ENCODE results near the gene RBM10.

Gene RBM10

GRCh38 chrX:47177079-47177478 is 32.1 kb downstream of the RBM10 start:
- H3K4me1 ChIP-seq (ENCODE audit: control insufficient read depth in 2 of 2, insufficient read depth in 2 of 2, low read length in 2 of 2), result no peaks in the 10 kb centered on the region
- H3K27me3 ChIP-seq (ENCODE audit: control insufficient read depth in 2 of 2, insufficient read depth in 2 of 2, low read length in 2 of 2), result peaks cover 9 to 14% of the 10 kb centered on the region in 2 donors
- H3K9ac ChIP-seq (ENCODE audit: low read depth in 1 of 2, low read length in 2 of 2), result no peak overlapping the region
- peaks cover 48 to 53% of the 10 kb centered on the region in 2 donors for H3K36me3 ChIP-seq (ENCODE audit: control insufficient read depth in 2 of 2, insufficient read depth in 2 of 2, low read length in 2 of 2)
- H3K27ac ChIP-seq (ENCODE audit: low read depth in 2 of 2, low read length in 2 of 2), result no peak overlapping the region
- H3K9me3 ChIP-seq (ENCODE audit: control insufficient read depth in 2 of 2, low read length in 2 of 2), result no peaks in the 10 kb centered on the region
- no peak overlapping the region for H3K4me3 ChIP-seq (ENCODE audit: low read length in 2 of 2)

- Histone ChIP-seq H3K9me3 (ENCODE audit: control insufficient read depth in 2 of 2, low read length in 2 of 2) (no peaks in the 10 kb centered on the region), H3K27ac (ENCODE audit: low read depth in 2 of 2, low read length in 2 of 2) (no peak overlapping the region), H3K4me1 (ENCODE audit: control insufficient read depth in 2 of 2, insufficient read depth in 2 of 2, low read length in 2 of 2) (no peaks in the 10 kb centered on the region), H3K27me3 (ENCODE audit: control insufficient read depth in 2 of 2, insufficient read depth in 2 of 2, low read length in 2 of 2) (peaks cover 9 to 20% of the 10 kb centered on the region in 2 donors), H3K36me3 (ENCODE audit: control insufficient read depth in 2 of 2, insufficient read depth in 2 of 2, low read length in 2 of 2) (peaks cover 47 to 54% of the 10 kb centered on the region in 2 donors), H3K9ac (ENCODE audit: low read depth in 1 of 2, low read length in 2 of 2) (no peak overlapping the region), H3K4me3 (ENCODE audit: low read length in 2 of 2) (no peak overlapping the region)
These were observed 33.3 kb downstream of the RBM10 start for GRCh38 chrX:47178337-47178736.

- Histone ChIP-seq H3K4me1 (ENCODE audit: control insufficient read depth in 2 of 2, insufficient read depth in 2 of 2, low read length in 2 of 2) (no peaks in the 10 kb centered on the region), H3K9me3 (ENCODE audit: control insufficient read depth in 2 of 2, low read length in 2 of 2) (no peaks in the 10 kb centered on the region), H3K27me3 (ENCODE audit: control insufficient read depth in 2 of 2, insufficient read depth in 2 of 2, low read length in 2 of 2) (peaks cover 9 to 20% of the 10 kb centered on the region in 2 donors), H3K4me3 (ENCODE audit: low read length in 2 of 2) (no peak overlapping the region), H3K36me3 (ENCODE audit: control insufficient read depth in 2 of 2, insufficient read depth in 2 of 2, low read length in 2 of 2) (peaks cover 46 to 52% of the 10 kb centered on the region in 2 donors), H3K9ac (ENCODE audit: low read depth in 1 of 2, low read length in 2 of 2) (no peak overlapping the region), H3K27ac (ENCODE audit: low read depth in 2 of 2, low read length in 2 of 2) (no peak overlapping the region)
These were observed 34.4 kb downstream of the RBM10 start for GRCh38 chrX:47179221-47179927.

- Histone ChIP-seq H3K27ac (ENCODE audit: low read depth in 2 of 2, low read length in 2 of 2) (no peak overlapping the region), H3K9ac (ENCODE audit: low read depth in 1 of 2, low read length in 2 of 2) (no peak overlapping the region), H3K9me3 (ENCODE audit: control insufficient read depth in 2 of 2, low read length in 2 of 2) (no peaks in the 10 kb centered on the region), H3K4me1 (ENCODE audit: control insufficient read depth in 2 of 2, insufficient read depth in 2 of 2, low read length in 2 of 2) (no peaks in the 10 kb centered on the region), H3K4me3 (ENCODE audit: low read length in 2 of 2) (no peak overlapping the region), H3K36me3 (ENCODE audit: control insufficient read depth in 2 of 2, insufficient read depth in 2 of 2, low read length in 2 of 2) (peaks cover 46 to 52% of the 10 kb centered on the region in 2 donors), H3K27me3 (ENCODE audit: control insufficient read depth in 2 of 2, insufficient read depth in 2 of 2, low read length in 2 of 2) (peaks cover 9 to 20% of the 10 kb centered on the region in 2 donors)
These were observed 34.9 kb downstream of the RBM10 start for GRCh38 chrX:47179928-47180255.

- H3K4me3 ChIP-seq (ENCODE audit: low read length in 2 of 2), result no peak overlapping the region
- H3K4me1 ChIP-seq (ENCODE audit: control insufficient read depth in 2 of 2, insufficient read depth in 2 of 2, low read length in 2 of 2), result no peaks in the 10 kb centered on the region
- H3K9me3 ChIP-seq (ENCODE audit: control insufficient read depth in 2 of 2, low read length in 2 of 2), result no peaks in the 10 kb centered on the region
- H3K27ac ChIP-seq (ENCODE audit: low read depth in 2 of 2, low read length in 2 of 2), result no peak overlapping the region
- peaks cover 42 to 54% of the 10 kb centered on the region in 2 donors for H3K36me3 ChIP-seq (ENCODE audit: control insufficient read depth in 2 of 2, insufficient read depth in 2 of 2, low read length in 2 of 2)
- H3K9ac ChIP-seq (ENCODE audit: low read depth in 1 of 2, low read length in 2 of 2), result no peak overlapping the region
- peaks cover 9 to 20% of the 10 kb centered on the region in 2 donors for H3K27me3 ChIP-seq (ENCODE audit: control insufficient read depth in 2 of 2, insufficient read depth in 2 of 2, low read length in 2 of 2)
These were observed 35.3 kb downstream of the RBM10 start for GRCh38 chrX:47180346-47180745.

GRCh38 chrX:47181301-47181700 is 36.3 kb downstream of the RBM10 start:
- Histone ChIP-seq H3K9ac (ENCODE audit: low read depth in 1 of 2, low read length in 2 of 2) (no peak overlapping the region), H3K9me3 (ENCODE audit: control insufficient read depth in 2 of 2, low read length in 2 of 2) (no peaks in the 10 kb centered on the region), H3K4me1 (ENCODE audit: control insufficient read depth in 2 of 2, insufficient read depth in 2 of 2, low read length in 2 of 2) (no peaks in the 10 kb centered on the region), H3K27me3 (ENCODE audit: control insufficient read depth in 2 of 2, insufficient read depth in 2 of 2, low read length in 2 of 2) (peaks cover 12 to 20% of the 10 kb centered on the region in 2 donors), H3K27ac (ENCODE audit: low read depth in 2 of 2, low read length in 2 of 2) (no peak overlapping the region), H3K4me3 (ENCODE audit: low read length in 2 of 2) (no peak overlapping the region), H3K36me3 (ENCODE audit: control insufficient read depth in 2 of 2, insufficient read depth in 2 of 2, low read length in 2 of 2) (peaks cover 46 to 48% of the 10 kb centered on the region in 2 donors)

GRCh38 chrX:47182106-47182700 is 37.2 kb downstream of the RBM10 start:
- Histone ChIP-seq H3K9me3 (ENCODE audit: control insufficient read depth in 2 of 2, low read length in 2 of 2) (no peaks in the 10 kb centered on the region), H3K36me3 (ENCODE audit: control insufficient read depth in 2 of 2, insufficient read depth in 2 of 2, low read length in 2 of 2) (peaks cover 44% of the 10 kb centered on the region in 2 donors), H3K4me1 (ENCODE audit: control insufficient read depth in 2 of 2, insufficient read depth in 2 of 2, low read length in 2 of 2) (no peaks in the 10 kb centered on the region), H3K4me3 (ENCODE audit: low read length in 2 of 2) (no peak overlapping the region), H3K27me3 (ENCODE audit: control insufficient read depth in 2 of 2, insufficient read depth in 2 of 2, low read length in 2 of 2) (peaks cover 12 to 20% of the 10 kb centered on the region in 2 donors), H3K27ac (ENCODE audit: low read depth in 2 of 2, low read length in 2 of 2) (no peak overlapping the region), H3K9ac (ENCODE audit: low read depth in 1 of 2, low read length in 2 of 2) (no peak overlapping the region)

GRCh38 chrX:47184486-47184885 is 39.5 kb downstream of the RBM10 start:
- H3K9ac ChIP-seq (ENCODE audit: low read depth in 1 of 2, low read length in 2 of 2), result no peak overlapping the region
- H3K4me3 ChIP-seq (ENCODE audit: low read length in 2 of 2), result no peak overlapping the region
- H3K27ac ChIP-seq (ENCODE audit: low read depth in 2 of 2, low read length in 2 of 2), result no peak overlapping the region
- peaks cover 28 to 36% of the 10 kb centered on the region in 2 donors for H3K36me3 ChIP-seq (ENCODE audit: control insufficient read depth in 2 of 2, insufficient read depth in 2 of 2, low read length in 2 of 2)
- peaks cover 8 to 14% of the 10 kb centered on the region in 2 donors for H3K27me3 ChIP-seq (ENCODE audit: control insufficient read depth in 2 of 2, insufficient read depth in 2 of 2, low read length in 2 of 2)
- no peaks in the 10 kb centered on the region for H3K9me3 ChIP-seq (ENCODE audit: control insufficient read depth in 2 of 2, low read length in 2 of 2)
- no peaks in the 10 kb centered on the region for H3K4me1 ChIP-seq (ENCODE audit: control insufficient read depth in 2 of 2, insufficient read depth in 2 of 2, low read length in 2 of 2)

GRCh38 chrX:47185241-47185640 is 40.2 kb downstream of the RBM10 start:
- Histone ChIP-seq H3K4me1 (ENCODE audit: control insufficient read depth in 2 of 2, insufficient read depth in 2 of 2, low read length in 2 of 2) (no peaks in the 10 kb centered on the region), H3K9ac (ENCODE audit: low read depth in 1 of 2, low read length in 2 of 2) (no peak overlapping the region), H3K27me3 (ENCODE audit: control insufficient read depth in 2 of 2, insufficient read depth in 2 of 2, low read length in 2 of 2) (peaks cover 8 to 11% of the 10 kb centered on the region in 2 donors), H3K4me3 (ENCODE audit: low read length in 2 of 2) (no peak overlapping the region), H3K27ac (ENCODE audit: low read depth in 2 of 2, low read length in 2 of 2) (no peak overlapping the region), H3K9me3 (ENCODE audit: control insufficient read depth in 2 of 2, low read length in 2 of 2) (no peaks in the 10 kb centered on the region), H3K36me3 (ENCODE audit: control insufficient read depth in 2 of 2, insufficient read depth in 2 of 2, low read length in 2 of 2) (peaks cover 26 to 33% of the 10 kb centered on the region in 2 donors)

- no peaks in the 10 kb centered on the region for H3K9me3 ChIP-seq (ENCODE audit: control insufficient read depth in 2 of 2, low read length in 2 of 2)
- no peak overlapping the region for H3K27ac ChIP-seq (ENCODE audit: low read depth in 2 of 2, low read length in 2 of 2)
- no peak overlapping the region for H3K9ac ChIP-seq (ENCODE audit: low read depth in 1 of 2, low read length in 2 of 2)
- peaks cover 24 to 33% of the 10 kb centered on the region in 2 donors for H3K36me3 ChIP-seq (ENCODE audit: control insufficient read depth in 2 of 2, insufficient read depth in 2 of 2, low read length in 2 of 2)
- no peaks in the 10 kb centered on the region for H3K4me1 ChIP-seq (ENCODE audit: control insufficient read depth in 2 of 2, insufficient read depth in 2 of 2, low read length in 2 of 2)
- no peak overlapping the region for H3K4me3 ChIP-seq (ENCODE audit: low read length in 2 of 2)
- H3K27me3 ChIP-seq (ENCODE audit: control insufficient read depth in 2 of 2, insufficient read depth in 2 of 2, low read length in 2 of 2), result peaks cover 8 to 9% of the 10 kb centered on the region in 2 donors
These were observed 41.2 kb downstream of the RBM10 start for GRCh38 chrX:47186096-47186740.

All from mucosa of rectum (tissue), 2 donors.